ENCODE measurements around the gene UPF2. TPM values are rescaled to one million over a fixed set of nuclear protein-coding genes. Genes with fewer than 3 reads are reported as not detected.

The UPF2 gene
- total and polyA plus RNA-seq, 10 of the 15 experiments (the other 5 are each of a cell fraction or from before 2014, with no cell fraction given) = 21.0 to 44.4 (median 25.9) TPM

GRCh38 chr10:11886851-11887250, 155.8 kb downstream of the UPF2 start (continued):
- TF ChIP-seq, protein P1, sequence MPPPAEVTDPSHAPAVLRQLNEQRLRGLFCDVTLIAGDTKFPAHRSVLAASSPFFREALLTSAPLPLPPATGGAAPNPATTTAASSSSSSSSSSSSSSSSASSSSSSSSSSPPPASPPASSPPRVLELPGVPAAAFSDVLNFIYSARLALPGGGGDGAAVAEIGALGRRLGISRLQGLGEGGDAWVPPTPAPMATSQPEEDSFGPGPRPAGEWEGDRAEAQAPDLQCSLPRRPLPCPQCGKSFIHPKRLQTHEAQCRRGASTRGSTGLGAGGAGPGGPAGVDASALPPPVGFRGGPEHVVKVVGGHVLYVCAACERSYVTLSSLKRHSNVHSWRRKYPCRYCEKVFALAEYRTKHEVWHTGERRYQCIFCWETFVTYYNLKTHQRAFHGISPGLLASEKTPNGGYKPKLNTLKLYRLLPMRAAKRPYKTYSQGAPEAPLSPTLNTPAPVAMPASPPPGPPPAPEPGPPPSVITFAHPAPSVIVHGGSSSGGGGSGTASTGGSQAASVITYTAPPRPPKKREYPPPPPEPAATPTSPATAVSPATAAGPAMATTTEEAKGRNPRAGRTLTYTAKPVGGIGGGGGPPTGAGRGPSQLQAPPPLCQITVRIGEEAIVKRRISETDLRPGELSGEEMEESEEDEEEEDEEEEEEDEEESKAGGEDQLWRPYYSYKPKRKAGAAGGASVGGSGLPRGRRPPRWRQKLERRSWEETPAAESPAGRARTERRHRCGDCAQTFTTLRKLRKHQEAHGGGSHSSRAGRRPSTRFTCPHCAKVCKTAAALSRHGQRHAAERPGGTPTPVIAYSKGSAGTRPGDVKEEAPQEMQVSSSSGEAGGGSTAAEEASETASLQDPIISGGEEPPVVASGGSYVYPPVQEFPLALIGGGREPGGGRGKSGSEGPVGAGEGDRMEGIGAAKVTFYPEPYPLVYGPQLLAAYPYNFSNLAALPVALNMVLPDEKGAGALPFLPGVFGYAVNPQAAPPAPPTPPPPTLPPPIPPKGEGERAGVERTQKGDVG (CRISPR knock-in tag; IDR thresholded peaks at IDR 0.05) = no peak
- TF ChIP-seq, protein P2, sequence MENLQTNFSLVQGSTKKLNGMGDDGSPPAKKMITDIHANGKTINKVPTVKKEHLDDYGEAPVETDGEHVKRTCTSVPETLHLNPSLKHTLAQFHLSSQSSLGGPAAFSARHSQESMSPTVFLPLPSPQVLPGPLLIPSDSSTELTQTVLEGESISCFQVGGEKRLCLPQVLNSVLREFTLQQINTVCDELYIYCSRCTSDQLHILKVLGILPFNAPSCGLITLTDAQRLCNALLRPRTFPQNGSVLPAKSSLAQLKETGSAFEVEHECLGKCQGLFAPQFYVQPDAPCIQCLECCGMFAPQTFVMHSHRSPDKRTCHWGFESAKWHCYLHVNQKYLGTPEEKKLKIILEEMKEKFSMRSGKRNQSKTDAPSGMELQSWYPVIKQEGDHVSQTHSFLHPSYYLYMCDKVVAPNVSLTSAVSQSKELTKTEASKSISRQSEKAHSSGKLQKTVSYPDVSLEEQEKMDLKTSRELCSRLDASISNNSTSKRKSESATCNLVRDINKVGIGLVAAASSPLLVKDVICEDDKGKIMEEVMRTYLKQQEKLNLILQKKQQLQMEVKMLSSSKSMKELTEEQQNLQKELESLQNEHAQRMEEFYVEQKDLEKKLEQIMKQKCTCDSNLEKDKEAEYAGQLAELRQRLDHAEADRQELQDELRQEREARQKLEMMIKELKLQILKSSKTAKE (IDR thresholded peaks at IDR 0.05; ENCODE audit: low read depth, poor library complexity, severe bottlenecking) = no peak
- TF ChIP-seq SRF (IDR thresholded peaks at IDR 0.05; ENCODE audit: low read depth in 2 of 2, low read length in 2 of 2) (no peak), TCF12 (IDR thresholded peaks at IDR 0.05; ENCODE audit: low read depth, low read length) (no peak; the same call in 1 of the 2 replicates), RCOR1 (conservative IDR thresholded peaks at IDR 0.05; ENCODE audit: low read depth, low read length) (no peak), RUNX3 (IDR thresholded peaks at IDR 0.05; ENCODE audit: low read length) (peak; percentile 48; the same call in 1 of the 2 replicates), HDAC2 (IDR thresholded peaks at IDR 0.05) (no peak), MTA2 (IDR thresholded peaks at IDR 0.05; ENCODE audit: low read depth) (0 out of 2 replicates have a peak, but pooled peaks have one; percentile 15), NKRF (conservative IDR thresholded peaks at IDR 0.05) (no peak), GABPA (IDR thresholded peaks at IDR 0.05; ENCODE audit: low read depth) (no peak), POLR2AphosphoS5 (IDR thresholded peaks at IDR 0.05; ENCODE audit: low read length) (no peak)
- TF ChIP-seq, protein P3, sequence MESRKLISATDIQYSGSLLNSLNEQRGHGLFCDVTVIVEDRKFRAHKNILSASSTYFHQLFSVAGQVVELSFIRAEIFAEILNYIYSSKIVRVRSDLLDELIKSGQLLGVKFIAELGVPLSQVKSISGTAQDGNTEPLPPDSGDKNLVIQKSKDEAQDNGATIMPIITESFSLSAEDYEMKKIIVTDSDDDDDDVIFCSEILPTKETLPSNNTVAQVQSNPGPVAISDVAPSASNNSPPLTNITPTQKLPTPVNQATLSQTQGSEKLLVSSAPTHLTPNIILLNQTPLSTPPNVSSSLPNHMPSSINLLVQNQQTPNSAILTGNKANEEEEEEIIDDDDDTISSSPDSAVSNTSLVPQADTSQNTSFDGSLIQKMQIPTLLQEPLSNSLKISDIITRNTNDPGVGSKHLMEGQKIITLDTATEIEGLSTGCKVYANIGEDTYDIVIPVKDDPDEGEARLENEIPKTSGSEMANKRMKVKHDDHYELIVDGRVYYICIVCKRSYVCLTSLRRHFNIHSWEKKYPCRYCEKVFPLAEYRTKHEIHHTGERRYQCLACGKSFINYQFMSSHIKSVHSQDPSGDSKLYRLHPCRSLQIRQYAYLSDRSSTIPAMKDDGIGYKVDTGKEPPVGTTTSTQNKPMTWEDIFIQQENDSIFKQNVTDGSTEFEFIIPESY (IDR thresholded peaks at IDR 0.05) = no peak
- TF ChIP-seq, protein P4, sequence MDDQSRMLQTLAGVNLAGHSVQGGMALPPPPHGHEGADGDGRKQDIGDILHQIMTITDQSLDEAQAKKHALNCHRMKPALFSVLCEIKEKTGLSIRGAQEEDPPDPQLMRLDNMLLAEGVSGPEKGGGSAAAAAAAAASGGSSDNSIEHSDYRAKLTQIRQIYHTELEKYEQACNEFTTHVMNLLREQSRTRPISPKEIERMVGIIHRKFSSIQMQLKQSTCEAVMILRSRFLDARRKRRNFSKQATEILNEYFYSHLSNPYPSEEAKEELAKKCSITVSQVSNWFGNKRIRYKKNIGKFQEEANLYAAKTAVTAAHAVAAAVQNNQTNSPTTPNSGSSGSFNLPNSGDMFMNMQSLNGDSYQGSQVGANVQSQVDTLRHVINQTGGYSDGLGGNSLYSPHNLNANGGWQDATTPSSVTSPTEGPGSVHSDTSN (IDR thresholded peaks at IDR 0.05; ENCODE audit: insufficient replicate concordance, low read depth, low read length) = no peak
- TF ChIP-seq, protein P5, sequence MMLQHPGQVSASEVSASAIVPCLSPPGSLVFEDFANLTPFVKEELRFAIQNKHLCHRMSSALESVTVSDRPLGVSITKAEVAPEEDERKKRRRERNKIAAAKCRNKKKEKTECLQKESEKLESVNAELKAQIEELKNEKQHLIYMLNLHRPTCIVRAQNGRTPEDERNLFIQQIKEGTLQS (IDR thresholded peaks at IDR 0.05; ENCODE audit: borderline replicate concordance, extremely low read depth, low read depth, low read length) = no peak
- TF ChIP-seq, protein P6, sequence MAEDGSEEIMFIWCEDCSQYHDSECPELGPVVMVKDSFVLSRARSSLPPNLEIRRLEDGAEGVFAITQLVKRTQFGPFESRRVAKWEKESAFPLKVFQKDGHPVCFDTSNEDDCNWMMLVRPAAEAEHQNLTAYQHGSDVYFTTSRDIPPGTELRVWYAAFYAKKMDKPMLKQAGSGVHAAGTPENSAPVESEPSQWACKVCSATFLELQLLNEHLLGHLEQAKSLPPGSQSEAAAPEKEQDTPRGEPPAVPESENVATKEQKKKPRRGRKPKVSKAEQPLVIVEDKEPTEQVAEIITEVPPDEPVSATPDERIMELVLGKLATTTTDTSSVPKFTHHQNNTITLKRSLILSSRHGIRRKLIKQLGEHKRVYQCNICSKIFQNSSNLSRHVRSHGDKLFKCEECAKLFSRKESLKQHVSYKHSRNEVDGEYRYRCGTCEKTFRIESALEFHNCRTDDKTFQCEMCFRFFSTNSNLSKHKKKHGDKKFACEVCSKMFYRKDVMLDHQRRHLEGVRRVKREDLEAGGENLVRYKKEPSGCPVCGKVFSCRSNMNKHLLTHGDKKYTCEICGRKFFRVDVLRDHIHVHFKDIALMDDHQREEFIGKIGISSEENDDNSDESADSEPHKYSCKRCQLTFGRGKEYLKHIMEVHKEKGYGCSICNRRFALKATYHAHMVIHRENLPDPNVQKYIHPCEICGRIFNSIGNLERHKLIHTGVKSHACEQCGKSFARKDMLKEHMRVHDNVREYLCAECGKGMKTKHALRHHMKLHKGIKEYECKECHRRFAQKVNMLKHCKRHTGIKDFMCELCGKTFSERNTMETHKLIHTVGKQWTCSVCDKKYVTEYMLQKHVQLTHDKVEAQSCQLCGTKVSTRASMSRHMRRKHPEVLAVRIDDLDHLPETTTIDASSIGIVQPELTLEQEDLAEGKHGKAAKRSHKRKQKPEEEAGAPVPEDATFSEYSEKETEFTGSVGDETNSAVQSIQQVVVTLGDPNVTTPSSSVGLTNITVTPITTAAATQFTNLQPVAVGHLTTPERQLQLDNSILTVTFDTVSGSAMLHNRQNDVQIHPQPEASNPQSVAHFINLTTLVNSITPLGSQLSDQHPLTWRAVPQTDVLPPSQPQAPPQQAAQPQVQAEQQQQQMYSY (CRISPR knock-in tag; IDR thresholded peaks at IDR 0.05) = no peak

All from GM12878 (cell line).